ENCODE results near the gene SHISA5.
"Not testable (repeated sequence)": the region's sequence is repeated elsewhere in the genome, so short reads cannot be mapped to it uniquely, and the experiment has no call there.

The SHISA5 gene

GRCh38 chr3:48476426-48477053 lies 27.4 kb downstream of the SHISA5 start:
- no peak for DNase-seq

GRCh38 chr3:48475188-48475587 lies 28.8 kb downstream of the SHISA5 start:
- DNase-seq, result no peak

DNA sequence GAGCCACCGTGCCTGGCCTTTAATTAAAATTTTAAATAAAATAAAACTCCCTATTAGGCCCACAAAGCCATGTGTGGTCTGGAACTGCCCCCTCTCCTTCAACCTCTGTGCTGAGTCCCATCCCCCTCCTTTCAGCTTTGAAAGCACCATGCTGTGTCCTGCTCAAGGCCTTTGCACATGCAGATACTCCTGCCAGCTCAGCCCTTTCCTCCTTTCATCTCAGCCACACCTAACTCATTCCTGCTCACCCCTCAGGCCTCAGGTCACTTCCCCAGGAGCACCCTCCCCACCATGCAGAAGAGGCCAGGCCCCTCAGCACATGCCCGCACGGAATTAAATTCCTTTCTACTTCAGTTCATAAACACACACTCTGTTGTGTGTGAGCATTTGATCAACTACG lies 29.4 kb downstream of the SHISA5 start:
- DNase-seq, result no peak

GRCh38 chr3:48474031-48474430 lies 29.9 kb downstream of the SHISA5 start:
- not testable (repeated sequence) for DNase-seq

DNA sequence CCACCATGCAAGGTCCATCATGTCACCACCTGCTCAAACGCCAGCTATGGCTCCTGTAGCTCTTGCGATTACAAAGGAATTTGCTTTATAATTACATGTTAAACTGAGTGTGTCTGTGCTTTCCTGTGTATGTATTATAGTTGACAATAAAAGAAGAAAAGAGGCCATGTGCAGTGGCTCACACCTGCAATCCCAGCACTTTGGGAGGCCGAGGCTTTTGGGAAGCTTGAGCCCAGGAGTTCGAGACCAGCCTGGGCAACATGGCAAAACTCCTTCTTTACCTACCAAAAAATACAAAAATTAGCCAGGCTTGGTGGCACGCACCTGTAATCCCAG lies 30.4 kb downstream of the SHISA5 start:
- peak; percentile 44 for DNase-seq

- peak; percentile 54 for DNase-seq
Observed at GRCh38 chr3:48472923-48473616, 30.9 kb downstream of the SHISA5 start.

GRCh38 chr3:48472673-48472922 lies 31.4 kb downstream of the SHISA5 start:
- no peak for DNase-seq

DNA sequence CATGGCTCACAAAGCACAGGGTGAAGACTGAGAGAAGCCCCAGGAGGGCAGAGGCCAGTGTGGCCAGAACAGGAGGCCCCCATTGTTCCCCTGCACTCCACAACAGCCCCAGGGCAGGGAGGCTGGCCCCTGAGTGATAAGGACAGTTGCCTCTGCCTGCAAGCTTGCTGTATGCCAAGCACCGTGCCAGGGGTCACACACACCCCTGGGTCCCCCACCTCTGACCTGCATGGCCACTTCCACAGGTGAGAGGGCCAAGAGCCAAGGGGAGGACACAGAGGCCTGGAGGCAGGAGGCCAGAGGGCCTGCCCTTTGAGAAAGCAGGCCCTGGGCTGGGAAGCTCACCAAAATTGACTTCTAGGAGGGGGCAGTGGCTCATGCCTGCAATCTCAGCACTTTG lies 33.7 kb downstream of the SHISA5 start:
- DNase-seq, result no peak

DNA sequence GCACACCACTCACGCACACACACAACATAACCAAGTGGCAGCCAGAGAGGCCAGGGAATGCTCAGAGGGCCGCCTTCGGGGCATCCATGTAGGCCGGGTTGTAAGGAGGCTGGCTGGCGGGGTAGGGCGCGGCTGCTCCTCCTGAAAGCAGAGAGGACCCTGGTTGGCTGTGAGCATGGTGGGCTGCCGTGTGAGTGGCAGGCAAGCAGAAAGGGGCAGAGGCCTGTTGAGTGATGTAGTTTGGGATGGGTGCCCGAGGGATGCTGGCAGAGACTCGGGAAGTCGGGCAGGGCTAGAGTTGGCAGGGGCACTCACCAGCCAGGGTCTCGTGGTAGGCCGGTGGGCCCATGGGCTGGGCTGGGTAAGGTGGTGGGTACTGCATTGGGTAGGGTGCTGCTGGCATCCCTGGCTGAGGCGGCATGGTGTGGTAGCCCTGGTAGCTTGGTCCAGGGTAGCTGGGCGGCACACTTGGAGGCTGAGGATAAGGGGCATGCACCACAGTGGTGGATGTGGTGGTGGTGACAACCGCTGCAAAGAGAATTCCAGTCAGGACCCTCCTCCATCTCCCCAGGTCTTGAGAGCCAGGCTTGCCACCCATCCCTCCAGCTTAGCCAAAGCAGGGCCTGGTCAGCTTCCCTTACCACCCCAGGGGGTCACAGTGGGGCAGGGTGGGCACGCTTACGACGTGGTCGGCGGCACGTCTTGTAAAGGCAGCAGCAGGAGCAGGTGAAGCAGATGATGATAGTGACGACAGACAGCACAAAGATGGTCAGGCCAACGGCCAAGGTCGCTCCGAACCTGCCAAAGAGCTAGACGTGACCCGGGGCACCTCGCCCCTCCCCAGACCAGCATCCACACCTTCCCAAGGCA lies 34.7 kb downstream of the SHISA5 start:
- no peak for DNase-seq

DNA sequence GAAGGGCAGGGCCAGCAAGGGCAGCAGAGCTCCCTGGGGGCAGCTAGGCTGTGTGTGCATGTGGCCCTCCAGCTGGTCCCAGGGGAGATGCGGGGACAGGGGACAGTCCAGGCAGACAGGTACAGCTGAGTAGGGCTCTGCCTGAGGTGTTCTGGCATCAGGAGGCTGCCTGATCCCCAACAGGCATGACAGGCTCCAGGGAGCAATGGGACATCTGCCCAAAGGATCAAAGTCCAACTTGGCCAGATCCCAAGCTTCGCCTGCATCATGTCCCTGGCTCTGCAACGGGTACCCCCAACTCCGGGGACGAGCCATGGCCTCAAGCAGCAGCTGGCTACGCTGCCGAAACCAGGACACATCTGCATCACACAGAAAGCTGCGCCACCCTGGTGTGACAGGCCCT lies 35.6 kb downstream of the SHISA5 start:
- no peak for DNase-seq

GRCh38 chr3:48467473-48468267 lies 36.3 kb downstream of the SHISA5 start:
- no peak for DNase-seq

GRCh38 chr3:48467110-48467454 lies 36.9 kb downstream of the SHISA5 start:
- DNase-seq, result no peak

DNA sequence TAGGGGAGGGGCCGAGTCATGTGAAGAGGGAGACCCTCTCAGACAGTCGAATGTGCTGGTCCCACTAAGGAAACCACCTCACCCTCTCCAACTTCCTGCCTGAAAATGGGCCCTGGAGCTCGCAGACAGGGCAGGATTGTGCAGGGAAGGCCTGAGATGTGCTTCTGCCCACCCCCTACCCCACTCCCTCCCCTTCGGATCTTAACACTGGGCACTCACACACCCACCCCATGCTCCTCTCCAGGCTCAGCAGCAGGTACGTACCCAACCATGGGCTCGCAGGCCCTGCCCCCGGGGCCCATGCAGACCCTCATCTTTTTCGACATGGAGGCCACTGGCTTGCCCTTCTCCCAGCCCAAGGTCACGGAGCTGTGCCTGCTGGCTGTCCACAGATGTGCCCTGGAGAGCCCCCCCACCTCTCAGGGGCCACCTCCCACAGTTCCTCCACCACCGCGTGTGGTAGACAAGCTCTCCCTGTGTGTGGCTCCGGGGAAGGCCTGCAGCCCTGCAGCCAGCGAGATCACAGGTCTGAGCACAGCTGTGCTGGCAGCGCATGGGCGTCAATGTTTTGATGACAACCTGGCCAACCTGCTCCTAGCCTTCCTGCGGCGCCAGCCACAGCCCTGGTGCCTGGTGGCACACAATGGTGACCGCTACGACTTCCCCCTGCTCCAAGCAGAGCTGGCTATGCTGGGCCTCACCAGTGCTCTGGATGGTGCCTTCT lies 37.4 kb downstream of the SHISA5 start:
- no peak for DNase-seq

GRCh38 chr3:48465531-48466378 lies 38.2 kb downstream of the SHISA5 start:
- DNase-seq, result peak; percentile 86

DNA sequence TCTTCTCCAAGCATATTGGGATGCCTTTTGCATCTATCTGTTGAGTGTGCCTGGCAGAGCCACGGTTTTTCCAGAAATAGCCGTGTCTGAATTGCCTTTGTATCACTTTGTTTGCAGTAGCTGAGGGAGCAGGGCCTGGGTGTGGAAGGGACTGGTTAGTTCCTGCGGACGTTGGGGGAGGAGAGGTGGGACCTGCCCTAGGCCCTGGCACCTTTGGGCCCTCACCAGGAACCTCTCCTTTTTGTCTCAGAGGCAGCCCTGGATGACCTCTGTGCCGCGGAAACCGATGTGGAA lies 38.8 kb downstream of the SHISA5 start:
- no peak for DNase-seq

DNA sequence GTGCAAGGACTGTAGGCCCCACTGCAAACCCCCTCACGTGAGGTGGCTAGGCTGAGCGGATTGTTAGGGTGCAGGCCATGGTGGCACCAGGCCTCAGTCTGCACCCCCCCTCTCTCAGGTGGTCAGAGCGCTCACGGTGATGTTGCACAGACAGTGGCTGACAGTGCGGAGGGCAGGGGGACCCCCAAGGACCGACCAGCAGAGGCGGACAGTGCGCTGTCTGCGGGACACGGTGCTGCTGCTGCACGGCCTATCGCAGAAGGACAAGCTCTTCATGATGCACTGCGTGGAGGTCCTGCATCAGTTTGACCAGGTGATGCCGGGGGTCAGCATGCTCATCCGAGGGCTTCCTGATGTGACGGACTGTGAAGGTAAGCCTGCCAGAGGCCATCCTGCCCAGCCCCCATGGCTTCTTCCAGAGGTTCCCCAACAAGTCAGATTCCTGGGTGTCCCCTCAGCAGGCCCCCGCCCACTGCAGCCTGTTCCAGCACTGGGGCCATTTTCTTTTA lies 39.2 kb downstream of the SHISA5 start:
- no peak for DNase-seq

DNA sequence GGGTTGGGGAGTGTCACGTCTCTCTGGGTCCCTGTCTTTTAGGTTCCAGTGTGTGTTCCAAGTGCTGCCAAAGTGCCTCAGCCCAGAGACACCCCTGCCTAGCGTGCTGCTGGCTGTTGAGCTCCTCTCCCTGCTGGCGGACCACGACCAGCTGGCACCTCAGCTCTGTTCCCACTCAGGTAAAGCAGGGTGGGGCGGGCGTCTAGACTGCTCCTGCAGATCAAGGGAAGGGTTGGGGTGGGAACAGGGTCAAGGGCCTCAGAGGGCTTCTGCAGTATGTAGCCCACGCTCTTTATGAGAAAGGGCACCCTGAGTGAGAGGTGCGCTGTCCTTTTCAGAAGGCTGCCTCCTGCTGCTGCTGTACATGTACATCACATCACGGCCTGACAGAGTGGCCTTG lies 40.3 kb downstream of the SHISA5 start:
- no peak for DNase-seq

DNA sequence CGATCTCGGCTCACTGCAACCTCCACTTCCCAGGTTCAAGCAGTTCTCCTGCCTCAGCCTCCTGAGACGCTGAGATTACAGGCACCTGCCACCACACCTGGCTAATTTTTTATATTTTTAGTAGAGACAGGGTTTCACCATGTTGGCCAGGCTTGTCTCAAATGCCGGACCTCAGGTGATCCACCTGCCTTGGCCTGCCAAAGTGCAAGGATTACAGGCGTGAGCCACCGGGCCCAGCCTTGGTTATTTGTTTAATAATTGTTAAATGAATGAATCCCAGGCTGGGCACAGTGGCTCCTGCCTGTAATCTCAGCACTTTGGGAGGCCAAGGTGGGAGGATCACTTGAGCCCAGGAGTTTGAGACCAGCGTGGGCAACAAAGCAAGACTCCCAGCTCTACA lies 42.2 kb downstream of the SHISA5 start:
- DNase-seq, result not testable (repeated sequence)

GRCh38 chr3:48460517-48460902 lies 43.5 kb downstream of the SHISA5 start:
- DNase-seq, result no peak

DNA sequence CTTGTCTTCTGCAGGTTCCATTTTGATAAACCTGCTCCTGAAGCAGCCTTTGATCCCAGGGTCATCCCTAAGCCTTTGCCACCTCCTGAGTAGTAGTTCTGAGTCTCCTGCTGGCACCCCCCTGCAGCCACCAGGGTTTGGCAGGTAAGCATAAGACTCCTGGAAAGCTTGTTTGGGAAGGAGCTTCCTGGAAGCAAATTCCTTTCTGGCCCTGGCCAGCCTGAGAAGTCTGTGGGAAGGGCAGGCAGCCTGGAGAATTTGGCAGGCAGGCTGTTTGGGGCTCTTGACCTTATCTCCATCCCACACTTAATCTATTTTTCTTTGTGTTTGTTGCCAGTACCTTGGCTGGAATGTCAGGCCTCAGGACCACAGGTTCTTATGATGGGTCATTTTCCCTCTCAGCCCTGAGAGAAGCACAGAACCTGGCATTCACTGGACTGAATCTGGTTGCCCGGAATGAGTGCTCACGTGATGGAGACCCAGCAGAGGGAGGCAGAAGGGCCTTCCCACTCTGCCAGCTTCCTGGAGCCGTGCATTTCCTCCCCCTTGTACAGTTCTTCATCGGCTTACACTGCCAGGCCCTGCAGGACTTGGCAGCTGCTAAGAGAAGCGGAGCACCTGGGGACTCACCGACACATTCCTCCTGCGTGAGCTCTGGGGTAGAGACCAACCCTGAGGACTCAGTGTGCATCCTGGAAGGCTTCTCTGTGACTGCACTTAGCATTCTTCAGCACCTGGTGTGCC lies 44.0 kb downstream of the SHISA5 start:
- DNase-seq, result no peak

DNA sequence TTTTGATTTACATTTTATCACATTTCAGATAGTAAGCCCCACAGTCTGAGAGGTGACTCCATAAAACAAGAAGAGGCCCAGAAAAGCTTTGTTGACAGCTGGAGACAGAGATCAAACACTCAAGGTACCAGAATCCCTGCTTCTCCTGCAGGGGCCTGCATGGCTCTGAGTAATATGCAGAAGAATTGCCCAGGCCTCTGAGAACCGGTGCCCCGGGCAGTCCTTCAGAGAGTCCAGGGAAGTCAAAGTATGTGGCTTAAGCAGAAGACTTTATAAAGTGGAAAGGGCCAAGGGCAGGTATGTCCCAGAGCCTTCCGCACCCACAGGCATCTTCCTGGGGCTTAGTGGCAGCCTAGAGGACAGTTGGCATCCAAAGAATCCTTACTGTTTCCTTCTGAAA lies 44.6 kb downstream of the SHISA5 start:
- no peak for DNase-seq
